NCI-H187 treated with DMSO at 0.1 percent for 48 hours (cell line): ENCODE data around the gene DTNA.
"Not testable (repeated sequence)": the region's sequence is repeated elsewhere in the genome, so short reads cannot be mapped to it uniquely, and the experiment has no call there.

Experiments used
- DNase-seq: peaks from one replicate; lab custom pipeline; 2025; lab: John Stamatoyannopoulos, UW

Gene DTNA

DNA sequence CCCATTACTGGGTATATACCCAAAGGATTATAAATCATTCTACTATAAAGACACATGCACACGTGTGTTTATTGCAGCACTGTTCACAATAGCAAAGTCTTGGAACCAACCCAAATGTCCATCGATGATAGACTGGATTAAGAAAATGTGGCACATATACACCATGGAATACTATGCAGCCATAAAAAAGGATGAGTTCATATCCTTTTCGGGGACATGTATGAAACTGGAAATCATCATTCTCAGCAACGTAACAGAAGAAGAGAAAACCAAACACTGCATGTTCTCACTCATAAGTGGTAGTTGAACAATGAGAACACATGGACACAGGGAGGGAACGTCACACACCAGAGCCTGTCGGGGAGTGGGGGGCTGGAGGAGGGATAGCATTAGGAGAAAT, 15.6 kb downstream of the DTNA start:
- not testable (repeated sequence) for DNase-seq

DNA sequence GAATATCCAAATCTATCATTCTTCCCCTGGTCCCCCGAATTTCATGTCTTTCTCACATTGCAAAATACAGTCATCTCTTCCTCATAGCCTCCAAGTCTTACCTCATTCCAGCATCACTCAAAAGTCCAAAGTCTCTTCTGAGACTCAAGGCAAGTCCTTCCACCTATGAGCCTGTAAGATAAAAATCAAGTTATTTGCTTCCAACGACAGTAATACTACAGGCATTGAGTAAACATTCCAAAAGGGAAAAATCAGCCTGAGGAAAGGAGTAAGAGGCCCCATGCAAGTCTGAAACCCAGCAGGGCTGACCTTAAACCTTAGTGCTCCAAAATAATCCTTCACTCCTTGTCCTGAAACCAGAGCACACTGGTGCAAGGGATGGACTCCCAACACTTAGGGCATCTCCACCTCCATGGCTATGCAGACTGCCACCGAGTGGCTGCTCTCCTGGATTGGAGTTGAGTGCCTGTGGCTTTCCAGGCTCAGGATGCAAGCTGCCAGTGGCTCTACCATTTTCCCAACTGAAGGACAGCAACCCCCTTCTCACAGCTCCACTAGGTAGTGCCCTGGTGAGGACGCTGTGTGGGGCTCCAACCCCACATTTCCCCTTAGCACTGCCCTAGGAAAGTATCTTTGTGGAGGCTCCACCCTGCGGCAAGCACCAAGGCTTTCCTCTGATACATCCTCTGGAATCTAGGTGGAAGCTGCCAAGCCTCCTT, 16.3 kb downstream of the DTNA start:
- no peak for DNase-seq

DNA sequence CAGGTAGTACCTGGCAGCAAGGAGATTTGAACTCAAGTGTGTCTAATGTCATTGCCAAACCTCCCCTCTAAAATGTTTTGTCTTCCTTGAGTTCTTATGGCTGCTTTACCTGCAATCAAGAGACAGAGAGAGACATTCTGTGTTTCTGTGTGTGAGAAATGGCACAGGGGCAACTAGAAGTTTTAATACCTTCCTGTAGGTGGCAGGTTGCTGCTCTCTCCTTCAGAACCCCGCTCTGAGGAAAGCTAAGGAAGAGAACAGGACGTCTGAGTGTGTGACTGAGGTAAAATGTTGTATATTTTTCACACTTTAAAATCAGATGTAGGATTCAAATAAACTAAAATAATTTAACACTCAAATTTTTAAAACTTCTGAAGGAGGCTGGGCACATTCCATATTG, 19.2 kb downstream of the DTNA start:
- DNase-seq: no peak

DNA sequence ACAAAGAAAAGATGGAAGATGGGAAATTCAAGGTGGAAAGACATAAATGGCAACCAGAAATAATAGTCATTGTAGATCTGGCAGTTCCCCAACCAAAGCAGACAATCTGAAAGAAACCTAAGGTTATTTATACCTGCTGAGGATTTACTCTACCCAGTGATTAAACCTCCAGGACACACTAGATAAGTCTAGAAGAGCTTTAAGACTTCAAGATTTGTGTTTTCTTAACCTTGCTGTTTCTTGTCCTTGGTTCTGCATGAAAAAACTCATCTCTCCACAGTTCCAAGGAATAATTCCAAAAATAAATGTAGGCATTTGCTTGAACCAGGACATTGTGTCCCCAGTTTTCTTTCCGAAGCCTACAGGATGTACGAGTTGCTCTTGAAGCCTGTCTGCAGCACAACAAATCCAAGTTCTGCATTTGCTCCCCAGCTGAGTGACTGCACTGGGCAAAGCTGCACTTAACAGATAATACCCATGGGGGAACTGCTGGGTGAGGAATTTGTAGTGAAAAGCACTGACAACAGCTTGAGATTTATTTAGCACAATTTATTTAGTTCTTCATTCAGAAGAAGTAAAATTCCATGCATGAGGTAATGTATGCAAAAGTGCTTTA, 19.8 kb downstream of the DTNA start:
- no peak for DNase-seq

DNA sequence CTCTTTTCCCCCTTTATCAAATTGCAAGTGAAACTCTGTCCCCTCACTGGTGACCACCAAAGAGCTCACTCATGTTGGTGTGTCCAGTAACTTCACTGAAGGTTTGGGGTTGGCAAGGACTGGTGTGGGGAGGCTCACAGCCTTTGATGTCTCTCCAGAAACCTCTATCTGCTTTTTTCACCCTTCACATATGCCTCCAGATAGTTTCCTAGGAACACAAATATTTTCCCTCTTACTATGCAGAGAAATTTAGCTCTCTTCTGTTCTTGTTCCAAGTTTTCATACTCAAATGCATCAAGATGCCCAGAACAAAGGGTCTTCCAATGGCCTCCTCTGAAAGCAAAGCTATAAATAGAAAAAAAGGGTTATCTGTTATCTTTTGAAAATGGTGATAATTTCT, 20.7 kb downstream of the DTNA start:
- no peak for DNase-seq

DNA sequence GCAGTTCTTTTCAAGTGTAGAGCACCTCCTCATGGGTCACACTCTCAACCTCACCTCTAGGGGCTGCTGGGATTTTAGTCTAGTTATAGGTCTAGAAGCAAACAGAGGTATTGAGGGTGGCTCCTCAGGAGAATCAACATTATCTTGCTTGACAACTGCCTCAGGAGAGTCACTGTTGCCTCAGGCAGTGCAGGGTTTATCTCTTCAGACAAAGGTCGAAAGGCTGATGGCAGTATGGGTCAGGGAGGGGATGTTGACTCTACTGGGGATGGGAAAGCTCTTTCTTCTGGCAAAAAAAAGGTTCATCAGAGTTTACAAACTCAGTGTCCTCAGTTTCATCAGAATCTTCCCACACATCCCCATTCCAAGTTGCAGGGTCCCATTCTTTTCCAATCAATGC, 24.0 kb downstream of the DTNA start:
- DNase-seq: no peak

DNA sequence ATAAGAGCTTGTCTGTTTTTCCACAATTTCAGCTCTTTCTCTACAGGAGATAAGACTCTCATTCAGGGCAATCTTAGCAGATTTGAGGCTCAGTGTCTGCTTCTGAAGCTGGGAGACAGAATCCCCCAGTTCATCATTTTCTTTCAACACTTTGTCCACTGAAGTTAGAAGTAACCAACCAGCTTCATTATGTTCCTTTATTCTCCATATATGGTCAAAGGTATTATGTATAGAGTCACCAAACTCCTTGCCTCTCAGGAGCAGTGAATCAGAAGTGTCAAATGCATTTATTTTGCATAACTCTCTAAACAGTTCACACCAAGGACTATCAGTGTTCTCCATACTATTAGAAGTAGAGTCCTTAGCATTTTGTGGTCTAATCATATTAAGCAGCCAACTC, 24.4 kb downstream of the DTNA start:
- not testable (repeated sequence) for DNase-seq

DNA sequence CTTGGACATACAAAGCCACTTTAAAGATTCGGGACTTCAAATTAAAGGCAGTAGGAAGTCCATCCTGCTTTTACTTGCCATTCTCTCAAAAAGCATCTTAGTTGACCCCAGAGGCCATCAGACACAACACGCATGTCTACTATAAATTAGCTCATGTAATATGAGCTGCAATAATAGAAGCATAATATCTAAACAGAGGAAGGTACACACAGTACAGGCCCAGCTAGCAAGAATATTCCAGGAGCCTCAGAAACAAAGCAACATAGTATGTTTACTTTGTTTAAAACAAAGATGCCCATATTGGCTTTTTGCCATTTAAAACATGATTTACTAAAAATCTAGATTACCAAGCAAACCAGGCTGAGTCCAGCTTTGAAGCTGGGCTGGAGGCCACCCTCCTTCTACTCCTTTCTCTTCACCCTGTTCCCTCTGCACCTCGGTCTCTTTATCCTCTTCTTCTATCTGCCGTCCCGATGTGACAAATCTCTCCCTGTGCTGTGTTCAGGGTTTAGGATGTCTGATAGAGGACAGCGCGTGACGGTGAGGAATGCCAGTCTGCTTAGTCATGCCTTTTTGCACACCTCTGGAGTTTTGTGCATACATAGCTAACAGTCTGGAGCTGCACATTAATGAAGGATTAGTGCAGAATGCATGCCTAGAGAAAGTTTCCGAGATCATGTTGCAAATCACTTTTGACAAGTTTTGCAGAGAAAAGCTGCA, 28.2 kb downstream of the DTNA start:
- no peak for DNase-seq

DNA sequence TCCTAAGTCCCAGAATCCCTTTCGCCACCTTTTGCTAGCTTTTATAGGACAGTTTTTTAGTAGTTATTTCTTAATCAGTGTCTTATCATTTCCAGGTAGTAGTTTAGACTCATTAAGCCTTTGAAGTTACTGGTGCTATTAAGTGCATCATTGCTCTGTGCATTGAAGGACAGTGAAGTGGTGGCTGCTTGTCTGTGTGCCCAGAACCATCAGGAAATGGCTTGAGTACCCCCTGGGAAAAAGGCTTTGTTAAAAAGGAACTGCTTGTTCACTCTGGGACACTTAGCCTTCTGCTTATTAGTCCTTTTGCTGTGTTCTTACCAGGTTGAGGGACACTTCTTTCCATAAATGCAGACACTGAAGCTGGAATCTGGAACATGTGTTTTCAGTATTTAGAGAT, 30.0 kb downstream of the DTNA start:
- DNase-seq: no peak

DNA sequence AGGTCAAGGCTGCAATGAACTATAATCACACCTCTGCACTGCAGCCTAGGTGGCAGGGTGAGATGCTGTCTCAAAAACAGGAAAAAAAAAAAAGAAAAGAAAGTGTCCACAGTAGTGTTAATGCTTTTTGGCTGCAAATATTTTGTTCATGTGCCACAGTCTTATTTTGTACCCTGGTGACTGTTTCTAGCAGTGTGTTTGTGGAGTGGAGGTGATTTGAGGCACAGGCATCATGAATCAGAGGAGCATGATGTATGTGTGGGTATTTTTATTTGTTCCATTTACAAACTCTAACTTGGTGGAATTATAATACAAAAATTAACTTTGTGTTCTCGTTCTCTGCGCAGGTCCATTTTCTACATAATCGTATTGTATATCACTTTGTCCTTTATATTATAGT, 30.6 kb downstream of the DTNA start:
- DNase-seq: no peak

DNA sequence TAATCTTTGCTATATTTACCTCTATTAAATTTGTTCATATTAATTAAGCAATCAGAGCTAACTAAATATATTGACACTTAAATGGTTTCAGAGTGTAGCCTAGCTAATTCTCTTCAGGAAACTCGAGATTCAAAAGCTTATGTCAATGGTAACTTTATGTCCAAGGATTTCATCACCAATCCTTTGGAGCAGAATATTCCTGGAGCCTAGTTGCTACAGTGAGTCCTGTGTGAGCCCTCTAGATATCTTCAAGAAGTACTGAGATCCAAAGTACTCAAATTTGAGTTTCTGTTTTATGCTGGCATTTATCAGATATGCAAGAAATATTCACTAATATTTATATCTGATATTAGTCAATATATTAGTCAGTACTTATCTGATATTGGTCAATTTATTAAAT, 31.3 kb downstream of the DTNA start:
- no peak for DNase-seq

DNA sequence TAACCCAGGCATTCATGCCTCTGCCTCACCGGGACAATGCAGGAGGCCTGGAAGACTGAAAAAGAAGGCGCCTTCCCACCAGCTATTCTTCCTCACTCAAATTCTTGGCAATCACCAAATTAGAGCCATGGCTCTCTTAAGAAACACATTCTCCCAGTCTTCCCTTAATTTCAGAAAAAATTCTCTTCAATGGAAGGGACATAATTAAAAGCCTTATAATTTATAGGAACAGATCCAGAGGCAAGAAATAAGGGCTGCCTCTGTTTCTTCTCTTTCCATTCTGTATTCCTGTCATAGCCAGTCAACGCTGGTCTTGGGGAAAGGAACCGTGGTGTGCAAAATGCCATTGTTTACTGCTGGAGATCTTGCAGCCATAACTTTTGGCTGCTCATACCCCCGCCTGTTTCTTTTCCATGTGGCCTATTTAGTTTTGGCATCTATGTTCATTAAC, 32.8 kb downstream of the DTNA start:
- no peak for DNase-seq

DNA sequence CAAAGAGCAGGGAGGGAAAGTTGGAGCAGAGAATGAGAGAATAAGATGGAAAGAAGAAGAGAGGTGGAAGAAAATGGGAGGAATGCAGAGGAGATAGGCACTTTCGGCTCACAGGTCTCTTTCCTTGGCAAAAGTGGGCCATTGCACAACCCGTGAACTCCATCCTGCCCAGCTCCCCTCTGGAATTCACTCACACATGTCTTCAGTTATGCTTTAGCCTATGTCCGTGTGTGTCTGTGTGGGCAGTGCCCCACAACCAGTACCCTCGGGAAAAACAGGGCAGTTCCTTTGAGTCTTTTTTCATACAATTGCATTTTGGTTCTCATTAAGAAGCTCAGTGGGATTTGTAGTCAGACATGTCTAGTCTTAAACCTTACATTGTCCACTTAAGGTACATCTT, 34.5 kb downstream of the DTNA start:
- DNase-seq: no peak

DNA sequence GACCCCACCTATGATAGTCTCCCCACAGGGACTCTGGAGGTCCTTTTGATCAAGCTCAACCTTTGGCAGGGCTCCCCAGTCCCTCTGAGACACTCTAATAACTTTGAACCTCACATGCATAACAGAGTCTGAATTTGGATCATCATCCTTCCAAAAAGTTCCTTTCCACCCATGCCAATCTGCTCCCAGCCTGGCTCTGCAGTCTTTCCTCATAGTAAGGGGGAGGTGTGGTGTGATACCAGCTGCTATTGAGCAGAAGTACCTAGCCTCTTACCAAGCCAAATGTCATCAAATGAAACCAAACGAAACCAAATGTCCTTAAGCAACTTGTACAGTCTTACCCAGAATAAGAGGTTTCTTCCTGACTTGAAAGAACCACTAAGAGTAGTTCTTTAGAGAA, 36.5 kb downstream of the DTNA start:
- DNase-seq: no peak

DNA sequence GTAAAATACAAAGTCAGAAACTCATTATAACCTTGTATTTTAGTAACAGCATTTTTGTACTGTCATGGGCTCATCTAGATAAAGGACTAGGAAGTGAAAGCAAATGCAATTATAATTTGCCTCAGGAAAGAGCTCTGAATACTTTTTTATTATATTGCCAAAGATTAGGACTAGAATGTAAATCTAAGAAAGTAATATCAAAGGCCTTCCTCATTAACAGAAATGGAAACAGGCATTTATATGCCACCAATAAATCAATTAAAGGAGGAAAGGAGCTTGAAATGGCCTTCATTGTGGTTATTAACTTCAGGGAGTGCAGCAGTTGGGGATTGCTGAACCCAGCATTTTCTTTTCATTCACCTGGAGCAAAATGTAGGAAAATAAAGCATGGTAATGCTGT, 39.6 kb downstream of the DTNA start:
- DNase-seq: no peak

DNA sequence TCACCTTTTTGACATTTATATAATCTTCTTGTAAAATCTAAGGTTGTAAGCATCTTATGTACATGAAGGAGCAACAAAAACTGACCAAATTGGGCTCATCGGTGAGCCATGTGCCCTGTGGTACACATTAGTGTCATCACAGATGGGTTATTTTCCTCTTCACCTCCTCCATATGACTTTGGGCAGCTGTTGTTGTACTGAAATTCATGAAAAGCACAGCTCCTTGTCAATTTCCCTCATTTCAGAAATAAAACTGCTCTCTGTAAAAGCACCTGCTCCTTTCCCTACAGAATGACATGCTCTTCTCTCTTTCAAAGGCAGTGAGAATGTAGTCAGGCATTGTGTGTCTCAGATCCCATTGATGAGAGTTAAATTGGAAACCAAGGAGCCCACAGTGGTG, 42.0 kb downstream of the DTNA start:
- no peak for DNase-seq

DNA sequence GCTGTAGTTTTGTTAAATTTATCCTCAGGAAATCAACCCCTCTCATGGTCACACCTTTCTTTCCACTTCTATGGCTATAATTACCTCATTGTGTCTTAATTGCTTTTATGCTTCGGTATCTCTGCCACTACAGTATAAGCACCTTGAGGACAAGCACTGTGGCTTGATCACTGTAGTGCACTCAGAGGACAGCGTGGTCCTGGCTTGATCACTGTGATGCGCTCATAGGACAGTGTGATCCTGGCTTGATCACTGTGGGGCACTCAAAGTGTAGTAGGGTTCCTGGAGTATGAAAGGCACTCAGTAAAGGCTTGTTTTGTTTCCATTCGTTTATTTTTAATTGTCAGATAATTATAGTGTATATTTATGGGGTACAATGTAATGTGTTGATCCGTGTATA, 44.2 kb downstream of the DTNA start:
- DNase-seq: no peak

DNA sequence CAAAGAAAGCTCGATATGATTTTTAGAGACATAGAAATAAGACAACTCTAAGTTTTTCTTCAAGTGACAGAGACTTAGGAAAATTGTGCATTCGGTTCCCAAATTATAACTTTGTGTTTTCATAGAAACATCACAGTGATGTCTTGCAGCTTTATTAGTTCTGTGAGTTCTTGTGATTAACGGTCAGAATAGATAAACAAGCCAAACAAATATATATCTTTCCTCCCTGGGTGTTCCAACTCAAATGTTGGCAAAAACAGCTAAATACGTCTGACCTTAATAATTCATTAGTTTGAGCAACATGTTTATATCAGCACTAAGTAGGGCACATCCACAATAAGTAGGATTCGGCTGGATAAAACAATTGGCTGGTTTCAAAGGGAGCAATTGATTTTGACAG, 47.6 kb downstream of the DTNA start:
- DNase-seq: no peak

DNA sequence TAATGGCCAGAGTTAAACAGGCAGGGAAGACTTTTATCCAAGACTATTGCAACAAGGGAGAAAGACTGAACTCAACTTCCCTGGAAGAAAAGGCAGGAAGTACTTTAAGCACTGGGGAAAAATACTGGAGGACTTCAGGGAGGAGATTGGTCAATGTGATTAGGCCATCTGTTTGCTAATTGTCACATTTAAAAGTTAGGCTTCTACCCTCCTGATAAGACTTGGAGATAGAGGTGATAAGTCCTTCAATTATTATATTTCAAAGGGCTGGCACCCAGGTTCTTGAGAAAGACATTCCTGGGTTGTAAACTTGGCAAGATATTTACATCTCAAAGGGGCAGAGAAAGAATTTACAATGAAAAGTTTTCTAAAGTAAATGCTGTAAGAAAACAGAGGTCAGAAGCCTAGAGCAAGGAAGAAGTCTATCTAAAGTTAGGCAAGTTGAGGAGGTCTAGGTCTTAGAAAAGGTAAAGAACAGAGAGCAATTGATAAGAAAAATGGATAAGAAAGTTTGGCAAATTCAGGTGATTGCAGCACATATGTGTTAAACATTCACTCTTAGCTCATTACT, 48.4 kb downstream of the DTNA start:
- DNase-seq: no peak

DNA sequence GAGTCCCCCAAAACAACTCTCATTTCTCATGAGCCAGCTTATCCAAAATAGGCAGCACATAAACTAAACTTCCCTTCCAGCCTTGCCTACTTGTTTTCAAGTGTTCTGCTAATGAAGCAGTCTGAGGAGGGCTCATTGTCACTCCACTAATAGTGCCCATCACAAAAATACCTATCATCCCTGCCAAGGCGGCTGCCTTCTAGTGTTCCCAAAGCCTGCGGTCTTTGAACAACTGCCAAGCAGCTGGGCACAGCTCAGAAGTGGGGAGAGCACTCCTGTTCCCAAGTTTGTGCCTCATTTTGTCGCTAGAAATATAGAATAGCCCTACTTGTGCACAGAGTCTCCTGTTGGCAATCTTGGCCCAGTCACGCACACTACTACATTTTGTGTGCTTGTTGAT, 50.3 kb downstream of the DTNA start:
- no peak for DNase-seq

DNA sequence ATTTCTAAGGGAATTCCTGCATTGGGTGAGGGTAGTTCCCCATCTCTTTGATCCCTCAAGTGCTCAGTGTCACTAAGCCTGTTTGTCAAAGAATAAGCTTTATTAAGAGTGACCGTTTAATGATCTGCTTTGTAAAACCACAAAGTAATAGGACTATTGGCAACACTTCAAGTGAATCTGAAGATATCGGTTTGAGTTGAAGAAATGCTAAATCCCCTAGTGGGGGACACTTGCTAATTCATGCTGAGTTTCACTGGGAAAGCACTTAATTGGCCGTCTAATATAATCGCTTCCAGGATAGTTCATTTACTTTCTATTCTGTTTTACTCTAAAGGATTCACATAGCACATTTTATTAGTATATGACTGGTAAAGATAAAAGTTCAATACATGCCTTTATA, 54.4 kb downstream of the DTNA start:
- no peak for DNase-seq

DNA sequence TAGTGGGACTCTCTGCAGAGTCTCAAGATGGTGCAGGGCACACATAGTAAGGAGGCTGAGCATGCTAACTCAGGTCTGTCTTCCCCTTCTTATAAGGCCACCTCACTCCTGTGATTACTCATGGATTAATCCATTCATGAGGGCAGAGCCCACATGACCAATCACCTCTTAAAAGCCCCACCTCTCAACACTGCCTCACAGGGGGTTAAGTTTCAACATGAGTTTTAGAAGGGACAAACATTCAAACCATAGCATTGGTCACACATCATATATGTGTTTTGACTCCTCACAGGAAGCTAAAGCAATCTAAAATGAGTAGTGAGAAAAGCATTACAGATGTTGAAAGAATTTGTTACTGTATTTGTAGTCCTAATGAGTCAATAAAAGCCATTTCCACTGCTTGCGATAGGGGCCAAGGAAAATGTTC, 57.5 kb downstream of the DTNA start:
- DNase-seq: no peak

DNA sequence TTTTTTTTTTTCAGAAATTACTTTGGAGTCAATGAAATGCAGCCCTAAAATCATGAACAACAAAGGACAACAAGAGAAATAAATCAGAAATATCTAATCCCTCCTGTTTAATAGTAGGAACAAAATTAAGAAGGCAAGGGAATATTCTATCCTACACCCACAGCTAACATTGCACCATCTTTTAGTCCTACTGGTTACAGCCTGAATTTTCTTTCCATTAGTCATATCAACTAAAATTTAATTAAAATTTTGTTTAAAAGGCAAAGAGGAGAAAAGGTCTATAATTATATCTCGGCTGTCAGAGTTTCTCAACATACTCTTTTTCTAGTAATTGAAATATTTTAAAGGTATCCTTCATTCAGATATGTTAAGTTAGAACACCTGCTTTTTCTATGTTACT, 61.9 kb downstream of the DTNA start:
- no peak for DNase-seq
